ENCODE data around the gene KRT83. TPM values are rescaled to one million over a fixed set of nuclear protein-coding genes. Genes with fewer than 3 reads are reported as not detected.

KRT83 gene
- total RNA-seq = not detected in 2 replicates

DNA sequence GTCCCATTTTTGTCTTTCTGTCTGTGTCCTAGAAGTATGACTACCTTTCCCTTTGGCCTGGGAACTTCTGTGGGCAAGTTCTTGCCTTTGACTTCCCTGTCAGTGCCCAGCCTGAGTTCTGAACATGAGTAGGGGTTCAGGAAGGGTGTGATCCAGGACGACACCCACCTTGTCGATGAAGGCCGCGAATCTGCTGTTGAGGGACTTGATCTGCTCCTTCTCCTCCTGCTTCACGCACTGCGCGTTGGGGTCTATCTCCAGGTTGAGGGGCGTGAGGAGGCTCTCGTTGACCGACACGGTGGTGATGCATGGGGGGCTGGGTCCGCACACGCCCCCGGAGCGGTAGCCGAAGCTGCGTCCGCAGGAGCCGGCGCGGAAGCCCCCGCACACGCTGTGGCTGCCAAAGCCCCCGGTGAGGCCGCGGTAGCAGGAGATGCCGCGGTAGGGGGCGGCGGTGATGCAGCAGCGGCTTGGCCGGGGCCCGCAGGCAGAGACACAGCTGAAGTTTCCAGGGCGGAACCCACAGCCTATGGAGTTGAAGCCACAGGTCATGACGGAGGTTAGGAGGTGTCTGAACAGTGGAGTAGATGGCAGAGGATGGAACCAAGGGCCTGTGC is at the start of gene KRT83:
TSS of gene KRT83 (minus strand) at position 615 of the 617 bp plus-strand sequence. CDS start at position 552, 63 bp downstream.

DNA sequence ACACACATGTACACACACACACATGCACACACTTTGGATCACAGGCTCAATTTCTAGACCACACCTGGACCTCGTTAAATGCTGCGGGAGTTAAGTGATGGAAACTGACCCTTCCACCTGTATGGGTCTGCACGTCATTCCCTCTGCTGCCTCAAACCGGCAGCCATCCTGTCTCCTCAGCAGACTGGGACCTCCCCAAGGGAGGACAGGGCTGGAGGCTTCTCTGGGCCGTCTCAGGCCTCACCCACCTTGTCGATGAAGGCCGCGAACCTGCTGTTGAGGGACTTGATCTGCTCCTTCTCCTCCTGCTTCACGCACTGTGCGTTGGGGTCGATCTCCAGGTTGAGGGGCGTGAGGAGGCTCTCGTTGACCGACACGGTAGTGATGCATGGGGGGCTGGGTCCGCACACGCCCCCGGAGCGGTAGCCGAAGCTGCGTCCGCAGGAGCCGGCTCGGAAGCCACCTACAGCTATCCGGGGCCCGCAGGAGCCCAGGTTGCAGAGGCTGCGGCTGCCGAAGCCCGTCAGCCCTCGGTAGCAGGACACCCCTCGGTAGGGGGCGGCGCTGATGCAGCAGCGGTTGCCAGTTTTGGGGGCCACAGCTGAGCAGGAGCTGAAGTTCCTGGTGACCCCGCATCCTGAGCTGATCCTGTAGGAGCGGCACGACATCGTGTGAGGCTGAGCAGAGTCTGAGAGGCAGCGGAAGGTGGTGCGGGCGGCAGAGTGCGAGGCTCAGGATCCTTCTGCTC is 45.7 kb upstream of the KRT83 start, which contains the start of gene KRT85:
TSS of gene KRT85 (minus strand) at position 744 of the 748 bp plus-strand sequence. CDS start at position 668, 76 bp downstream.

DNA sequence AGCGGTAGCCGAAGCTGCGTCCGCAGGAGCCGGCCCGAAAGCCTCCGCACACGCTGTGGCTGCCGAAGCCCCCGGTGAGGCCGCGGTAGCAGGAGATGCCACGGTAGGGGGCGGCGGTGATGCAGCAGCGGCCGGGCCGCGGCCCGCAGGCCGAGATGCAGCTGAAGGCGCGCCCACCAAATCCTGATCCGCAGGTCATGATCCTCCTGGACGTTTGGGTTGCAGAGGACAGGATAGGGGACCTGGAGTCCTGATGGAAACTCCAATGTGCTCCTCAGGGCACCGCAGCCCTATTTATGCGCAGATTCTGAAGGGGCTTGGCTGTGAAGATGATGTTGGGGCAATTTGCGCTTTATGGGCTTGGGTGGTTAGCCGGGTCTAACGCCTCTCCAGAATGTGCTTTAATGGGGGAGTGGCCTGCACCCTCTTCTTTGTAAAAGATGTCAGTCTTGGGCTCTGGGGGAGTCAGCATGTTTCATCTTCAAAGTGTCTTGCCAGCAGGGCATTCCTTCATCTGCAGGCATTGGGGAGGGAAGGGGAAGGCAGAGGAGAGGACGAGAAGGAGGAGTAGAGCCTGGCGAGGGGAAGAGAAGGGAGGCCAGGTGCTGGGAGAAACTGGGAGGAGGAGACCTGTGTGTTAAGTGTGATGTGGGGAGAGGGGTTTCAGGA is 29.8 kb downstream of the KRT83 start, which contains the start of gene KRT81:
TSS of gene KRT81 (minus strand) at position 268 of the 669 bp plus-strand sequence. CDS start at position 199, 69 bp downstream.

DNA sequence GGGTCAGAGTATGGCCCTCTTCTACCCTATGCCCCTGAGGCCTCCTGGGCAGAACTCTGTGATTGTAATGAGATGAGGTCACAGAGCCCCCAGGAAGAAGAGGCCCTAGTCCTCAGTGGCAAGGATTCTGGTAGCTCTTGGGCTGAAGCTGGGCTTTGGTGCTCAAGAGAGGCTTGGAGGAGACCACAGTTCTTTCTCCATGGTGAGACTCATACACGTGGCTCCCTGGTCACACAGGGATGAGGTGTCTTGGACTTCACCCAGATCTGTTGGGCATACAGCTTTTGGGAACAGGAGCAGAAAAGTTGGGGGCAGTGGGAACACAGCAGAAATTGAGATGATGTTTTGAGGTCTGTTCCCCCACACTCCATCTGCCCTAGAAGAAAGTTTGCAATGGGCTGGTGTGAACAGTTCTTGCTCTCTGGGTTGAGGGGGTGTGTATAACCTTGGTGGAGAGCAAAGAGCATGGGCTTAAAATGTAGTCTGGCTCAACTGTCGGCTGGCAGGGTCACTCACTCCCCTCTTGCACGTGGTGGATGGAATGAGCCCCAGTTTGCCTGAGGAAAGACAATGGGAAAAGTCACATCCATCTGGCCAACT is 46.6 kb downstream of the KRT83 start, which contains the start of gene KRT86:
TSS of gene KRT86 (plus strand) at position 125 of the 600 bp plus-strand sequence. CDS start 27,272 bp downstream, outside the sequence.

Other genes with a start within 250 kb of the KRT83 start
- 0.39 TPM in 1 of 2 replicates, not detected in the other for gene SMIM41, start 241.7 kb downstream of the KRT83 start, total RNA-seq
- gene KRT80, start 129.4 kb downstream of the KRT83 start, total RNA-seq = 0.22 TPM in 1 of 2 replicates, not detected in the other
- gene KRT7, start 88.2 kb downstream of the KRT83 start, total RNA-seq = 636 and 2,495 TPM in 2 replicates
- gene KRT86, start 46.8 kb downstream of the KRT83 start, total RNA-seq = not detected in 2 replicates
- gene KRT81, start 29.9 kb downstream of the KRT83 start, total RNA-seq = not detected in 2 replicates
- under 0.01 TPM in 1 of 2 replicates, not detected in the other for gene KRT85, start 46.1 kb upstream of the KRT83 start, total RNA-seq
- not detected in 2 replicates for gene KRT84, start 64.3 kb upstream of the KRT83 start, total RNA-seq
- gene KRT82, start 84.9 kb upstream of the KRT83 start, total RNA-seq = not detected in 2 replicates
- not detected in 2 replicates for gene KRT75, start 113.0 kb upstream of the KRT83 start, total RNA-seq
- 1.2 and 2.9 TPM in 2 replicates for gene KRT6B, start 130.7 kb upstream of the KRT83 start, total RNA-seq
- gene KRT6C, start 152.4 kb upstream of the KRT83 start, total RNA-seq = 6.3 and 9.3 TPM in 2 replicates
- 2,135 and 6,405 TPM in 2 replicates for gene KRT6A, start 171.9 kb upstream of the KRT83 start, total RNA-seq
- 884 and 2,107 TPM in 2 replicates for gene KRT5, start 199.0 kb upstream of the KRT83 start, total RNA-seq
- gene KRT71, start 231.7 kb upstream of the KRT83 start, total RNA-seq = under 0.01 and 0.22 TPM in 2 replicates